SU-DHL-6 (cell line): ENCODE measurements around the gene CACNG3.

Source experiments
- CTCF ChIP-seq: fragments of 200-600 bp; sonication (generic); IDR thresholded peaks from one replicate; pipeline ENCODE4 v1.5.1; 2017; ENCODE audit warnings: antibody characterized with exemption, mild to moderate bottlenecking, low read length, moderate library complexity; ENCODE audit not compliant: insufficient read depth, poor library complexity, severe bottlenecking
- EZH2phosphoT487 ChIP-seq: fragments of 200-600 bp; sonication (generic), shearing (Covaris generic); conservative IDR thresholded peaks from 2 replicates; pipeline ENCODE4 v1.6.1; 2018; ENCODE audit warnings: mild to moderate bottlenecking, antibody characterized with exemption, low read length, moderate library complexity, mixed read lengths

GRCh38 chr16:24308200-24308599 lies 52.1 kb downstream of the CACNG3 start:
- TF ChIP-seq CTCF (no peak), EZH2phosphoT487 (no peak)
